NCI-H226 (cell line): ENCODE results near the gene SHROOM1.
"Not testable (repeated sequence)": the region's sequence is repeated elsewhere in the genome, so short reads cannot be mapped to it uniquely, and the experiment has no call there.

Experiments
- DNase-seq: peaks from one replicate; pipeline ENCODE4 v3.0.0-alpha.2; 2015

Gene SHROOM1

GRCh38 chr5:132804219-132804618, 26.2 kb downstream of the SHROOM1 start:
- DNase-seq = not testable (repeated sequence)

GRCh38 chr5:132802685-132803066, 27.8 kb downstream of the SHROOM1 start:
- not testable (repeated sequence) for DNase-seq

GRCh38 chr5:132802044-132802684, 28.3 kb downstream of the SHROOM1 start:
- DNase-seq = no peak

- DNase-seq = no peak
Measured at GRCh38 chr5:132800545-132800944, 29.9 kb downstream of the SHROOM1 start.

- DNase-seq = no peak
Measured at GRCh38 chr5:132799392-132799791, 31.1 kb downstream of the SHROOM1 start.

GRCh38 chr5:132797651-132798050, 32.8 kb downstream of the SHROOM1 start:
- DNase-seq = no peak

GRCh38 chr5:132791026-132791425, 39.4 kb downstream of the SHROOM1 start:
- no peak for DNase-seq

- DNase-seq = no peak
Measured at GRCh38 chr5:132790201-132790865, 40.1 kb downstream of the SHROOM1 start.

GRCh38 chr5:132788990-132789886, 41.2 kb downstream of the SHROOM1 start:
- no peak for DNase-seq

GRCh38 chr5:132788508-132788907, 41.9 kb downstream of the SHROOM1 start:
- DNase-seq = no peak

GRCh38 chr5:132787076-132787475, 43.4 kb downstream of the SHROOM1 start:
- DNase-seq = peak; percentile 16

- no peak for DNase-seq
Measured at GRCh38 chr5:132785864-132786263, 44.6 kb downstream of the SHROOM1 start.

GRCh38 chr5:132785365-132785764, 45.1 kb downstream of the SHROOM1 start:
- no peak for DNase-seq

- DNase-seq = peak; percentile 56
Measured at GRCh38 chr5:132782101-132782500, 48.3 kb downstream of the SHROOM1 start.

GRCh38 chr5:132781029-132781428, 49.4 kb downstream of the SHROOM1 start:
- DNase-seq = no peak

GRCh38 chr5:132780577-132780976, 49.9 kb downstream of the SHROOM1 start:
- DNase-seq = no peak

GRCh38 chr5:132779961-132780360, 50.5 kb downstream of the SHROOM1 start:
- DNase-seq = no peak

GRCh38 chr5:132778856-132779255, 51.6 kb downstream of the SHROOM1 start:
- no peak for DNase-seq

GRCh38 chr5:132778129-132778528, 52.3 kb downstream of the SHROOM1 start:
- DNase-seq = no peak

GRCh38 chr5:132777209-132778069, 53.0 kb downstream of the SHROOM1 start, which contains the start of gene SEPTIN8:
SEPTIN8 (minus strand) TSS chr5:132777239; CDS start chr5:132777137, 102 bp downstream.
- DNase-seq = no peak

- DNase-seq = no peak
Measured at GRCh38 chr5:132776938-132777208, 53.6 kb downstream of the SHROOM1 start.

GRCh38 chr5:132776131-132776937, 54.1 kb downstream of the SHROOM1 start:
- DNase-seq = no peak
